T-cell (primary cell): Measurements from ENCODE around the gene TJAP1. TPM values are rescaled to one million over a fixed set of nuclear protein-coding genes. Genes with fewer than 3 reads are reported as not detected.

Experiments used
- ATAC-seq, 4 experiments: fragments of 200-7000 bp in 3 of 4; fragments of 150-1000 bp in 1 of 4; cut with Tn5 transposase; replicated peaks in 1 of 4; 1 replicate in 3 of 4; 2 replicates in 1 of 4; pipeline ENCODE4 v1.10.0; 2021; ENCODE audit warnings: moderate library complexity in 3 of 4, mild to moderate bottlenecking in 2 of 4, moderate number of reproducible peaks in 1 of 4
- CTCF ChIA-PET, 2 donors: fragments of 300-600 bp; sonication (Branson Sonifier 250); formaldehyde crosslinking; loops; one replicate each; lab custom pipeline; 2022; ENCODE audit warnings: antibody characterized with exemption in 2 of 2; lab: Charles Lee
- POLR2A ChIA-PET, 2 donors: fragments of 300-600 bp; sonication (Branson Sonifier 250); formaldehyde crosslinking; loops; one replicate each; lab custom pipeline; 2022; ENCODE audit warnings: antibody characterized with exemption in 2 of 2; lab: Charles Lee
- DNase-seq, 35 experiments: peaks; one replicate each; pipeline versions ENCODE4 v3.0.0 to v3.0.0-alpha.2; 2013 to 2023
- H3K27ac ChIP-seq: one replicate; pipeline ENCODE4 v1.5.1; 2013; ENCODE audit warnings: low read length
- H3K27me3 ChIP-seq, 2 experiments: replicated peaks in 1 of 2; 1 replicate in 1 of 2; 2 replicates in 1 of 2; pipeline versions ENCODE4 v1.6.1 to v1.7.0; 2013; ENCODE audit warnings: low read length in 1 of 2, mixed read lengths in 1 of 2; ENCODE audit not compliant: control insufficient read depth in 2 of 2, insufficient read depth in 2 of 2; ENCODE audit errors: extremely low read depth in 1 of 2
- H3K36me3 ChIP-seq, 2 donors: 1 replicate in 1 of 2; 2 replicates in 1 of 2; pipeline versions ENCODE4 v1.6.1 to v1.7.0; 2013; ENCODE audit warnings: low read length in 1 of 2; ENCODE audit not compliant: control insufficient read depth in 2 of 2, insufficient read depth in 1 of 2; ENCODE audit errors: extremely low read depth in 1 of 2
- H3K4me1 ChIP-seq, 2 experiments: 1 replicate in 1 of 2; 2 replicates in 1 of 2; pipeline versions ENCODE4 v1.6.1 to v1.7.0; 2013; ENCODE audit warnings: low read length in 2 of 2, mixed read lengths in 1 of 2; ENCODE audit not compliant: insufficient read depth in 2 of 2, control insufficient read depth in 1 of 2; ENCODE audit errors: extremely low read depth in 1 of 2
- H3K4me3 ChIP-seq, 2 donors: 1 replicate in 1 of 2; 2 replicates in 1 of 2; pipeline versions ENCODE4 v1.5.1 to v1.7.0; 2013; ENCODE audit warnings: mild to moderate bottlenecking in 2 of 2, low read length in 1 of 2, moderate library complexity in 1 of 2; ENCODE audit not compliant: control insufficient read depth in 1 of 2; ENCODE audit errors: extremely low read depth in 1 of 2
- H3K9me3 ChIP-seq: 2 replicates; pipeline ENCODE4 v1.7.0; 2013
- H3K27ac Mint-ChIP-seq, 2 donors: one replicate each; pipeline ENCODE4 v1.8.0; 2020 to 2021; ENCODE audit warnings: mild to moderate bottlenecking in 2 of 2, mixed read lengths in 2 of 2
- H3K27me3 Mint-ChIP-seq, 2 donors: one replicate each; pipeline ENCODE4 v1.8.0; 2021 to 2022; ENCODE audit warnings: mixed read lengths in 2 of 2
- H3K36me3 Mint-ChIP-seq: one replicate; pipeline ENCODE4 v1.8.0; 2021; ENCODE audit warnings: mixed read lengths
- H3K4me1 Mint-ChIP-seq, 3 donors: one replicate each; pipeline ENCODE4 v1.8.0; 2020 to 2022; ENCODE audit warnings: mixed read lengths in 3 of 3, mild to moderate bottlenecking in 1 of 3
- H3K4me3 Mint-ChIP-seq, 3 donors: one replicate each; pipeline ENCODE4 v1.8.0; 2020 to 2022; ENCODE audit warnings: mild to moderate bottlenecking in 3 of 3, mixed read lengths in 3 of 3, moderate library complexity in 3 of 3
- H3K9me3 Mint-ChIP-seq, 3 donors: one replicate each; pipeline ENCODE4 v1.8.0; 2020 to 2022; ENCODE audit warnings: mixed read lengths in 3 of 3
- WGBS: methylation state at CpG from one replicate; pipeline ENCODE4 v1.1.5; 2013; ENCODE audit warnings: missing lambda C conversion rate; ENCODE audit not compliant: insufficient coverage; 5-methylcytosine and 5-hydroxymethylcytosine counted together
- total RNA-seq, 35 experiments: library from RNA in 6 of 35; stranded (reverse) in 6 of 35; fragments of 120-200 nt in 1 of 35; gene quantifications; one replicate each; pipeline versions ENCODE4 v1.2.1 to v1.2.4 and lab custom pipeline; 2013 to 2026

Gene TJAP1
- total RNA-seq, 5 donors from 2014 or later (not counting 1 experiment from before 2014, with no cell fraction given), result 30.8 to 51.9 (median 50.6) TPM

DNA sequence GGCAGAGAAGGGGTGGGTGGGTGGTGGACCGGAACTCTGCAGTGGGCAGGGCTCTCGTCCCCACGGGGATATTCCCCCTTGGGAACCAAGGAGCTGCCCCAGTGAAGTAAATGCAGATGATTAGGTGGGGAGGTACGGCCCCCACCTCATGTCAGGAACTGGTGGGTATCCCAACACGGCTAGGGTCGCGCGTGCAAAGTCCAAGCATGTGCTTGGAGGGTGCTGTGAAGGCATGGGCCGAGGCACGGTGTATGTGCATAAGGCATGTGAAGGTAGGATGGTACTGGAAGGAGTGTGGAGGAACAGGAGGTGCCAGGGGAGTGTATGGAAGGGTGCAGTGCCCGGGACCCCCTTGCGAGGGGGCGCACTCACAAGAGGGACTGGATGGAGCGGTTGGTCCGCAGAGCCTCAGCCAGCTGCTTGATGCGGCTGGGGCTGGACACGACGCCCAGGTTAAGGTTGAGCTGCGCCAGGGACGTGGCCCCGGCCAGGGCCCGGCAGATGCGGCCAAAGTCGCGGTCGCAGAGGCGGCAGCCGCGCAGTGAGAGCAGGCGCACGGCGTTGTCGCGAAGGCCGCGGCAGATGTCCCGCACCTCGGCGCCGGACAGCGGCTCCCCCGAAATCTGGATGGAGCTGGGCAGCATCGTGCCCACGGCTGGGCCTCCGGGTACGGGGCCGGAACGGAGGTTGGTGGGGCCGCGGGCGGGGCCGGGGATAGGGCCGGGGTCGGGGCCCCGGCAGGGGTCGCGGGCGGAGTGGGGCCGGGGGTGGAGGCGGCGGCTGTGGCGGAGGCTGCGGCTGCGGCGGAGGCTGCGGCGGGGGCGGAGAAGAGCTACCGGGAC, 32.0 kb downstream of the TJAP1 start:
- Histone ChIP-seq H3K27me3 (peaks cover 0 to 34% of the 10 kb centered on the region in 2 experiments), H3K27ac (no peak overlapping the region), H3K4me3 (no peak overlapping the region), H3K36me3 (peaks cover 23 to 44% of the 10 kb centered on the region in 2 donors), H3K4me1 (peaks cover 1 to 34% of the 10 kb centered on the region in 2 experiments), H3K9me3 (no peaks in the 10 kb centered on the region)
- Mint-ChIP-seq H3K27ac (peak overlapping the region in 1 of 2 donors; percentile 45), H3K9me3 (no peaks in the 10 kb centered on the region), H3K4me1 (peaks cover 25 to 36% (median 33%) of the 10 kb centered on the region in 3 donors), H3K36me3 (peaks cover 25% of the 10 kb centered on the region), H3K4me3 (peak overlapping the region; percentile 74 to 82 (median 75)), H3K27me3 (peaks cover 17 to 19% of the 10 kb centered on the region in 2 donors)
- WGBS, result 13% methylated on average over 65 of the region's 69 CpGs
- ChIA-PET CTCF (interaction anchor here in 1 of 2 donors (1.0 kb wide), 1 partner anchor 961 kb away, joined by 3 read pairs; no protein-coding TSS in a partner anchor), POLR2A (interaction anchor here in 1 of 2 donors (0.6 kb wide), 1 partner anchor 1089 kb away, joined by 3 read pairs; no protein-coding TSS in a partner anchor)
- DNase-seq, result no peak
- ATAC-seq, result no peak

DNA sequence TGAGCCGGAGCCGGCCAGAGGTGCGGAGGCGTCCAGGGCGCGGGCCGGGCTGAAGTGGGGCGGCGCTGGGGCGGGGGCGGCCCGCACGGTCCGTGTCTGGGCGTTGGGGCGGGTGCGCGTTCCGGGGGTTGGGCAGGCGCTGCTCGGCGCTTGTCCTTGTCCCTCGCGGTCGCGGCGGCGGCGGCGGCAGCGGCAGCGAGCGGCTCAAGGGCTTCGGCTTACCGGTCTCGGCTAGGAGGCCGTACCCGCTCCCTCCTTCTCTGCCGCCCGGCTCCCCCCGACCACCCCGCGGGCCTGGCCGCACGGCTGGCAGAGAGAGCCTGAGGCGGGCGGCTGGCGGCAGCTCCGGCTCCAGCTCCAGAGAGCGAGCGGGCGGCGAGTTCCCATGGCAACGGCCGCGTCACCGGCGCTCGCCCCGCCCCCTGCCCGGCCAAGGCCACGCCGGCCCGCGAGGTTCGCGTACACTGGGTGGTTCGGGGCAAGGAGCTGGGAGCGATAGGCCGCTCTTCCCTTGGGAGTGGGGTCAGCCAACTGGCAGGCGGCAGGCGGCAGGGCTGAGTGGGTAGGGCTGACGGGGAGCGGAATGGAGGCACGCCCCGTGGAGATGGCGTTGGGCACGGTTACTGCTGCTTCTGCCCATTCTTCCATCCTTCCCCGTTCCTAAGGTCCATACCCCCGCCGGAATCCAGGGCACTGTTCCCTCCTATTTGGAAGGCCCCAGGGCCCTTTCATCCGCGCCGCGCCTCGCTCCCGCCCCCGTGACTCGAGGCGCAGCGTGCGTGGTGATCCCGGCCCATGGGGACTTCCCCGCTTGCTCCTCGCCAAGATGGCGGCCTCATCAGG, 32.8 kb downstream of the TJAP1 start, which contains the start of gene LRRC73:
Gene LRRC73, minus strand, starts transcription at position 363 of the 843 bp plus-strand sequence. CDS start 561 bp downstream, outside the sequence.
- H3K4me3 ChIP-seq, result peak within 1 kb of the TSS; percentile 48 to 52
- ChIA-PET POLR2A (interaction anchor here in 1 of 2 donors (0.6 kb wide), 1 partner anchor 1089 kb away, joined by 3 read pairs; no protein-coding TSS in a partner anchor), CTCF (interaction anchor here in 1 of 2 donors (1.0 kb wide), 1 partner anchor 962 kb away, joined by 3 read pairs; no protein-coding TSS in a partner anchor)
- no peak within 1 kb of the TSS for H3K27ac ChIP-seq
- Mint-ChIP-seq H3K4me1 (peaks cover 33 to 45% (median 41%) of the 10 kb centered on the region in 3 donors), H3K27ac (peak within 1 kb of the TSS in 1 of 2 donors; percentile 45), H3K27me3 (peaks cover 17 to 19% of the 10 kb centered on the region in 2 donors), H3K4me3 (peak within 1 kb of the TSS; percentile 74 to 82 (median 76)), H3K36me3 (peaks cover 28% of the 10 kb centered on the region), H3K9me3 (no peaks in the 10 kb centered on the region)
- DNase-seq, result peak; percentile 40 to 85 (median 62)
- 15% methylated on average over 91 of the region's 96 CpGs for WGBS
- peaks cover 7 to 43% of the 10 kb centered on the region in 2 experiments for H3K4me1 ChIP-seq
- H3K36me3 ChIP-seq, result peaks cover 20 to 49% of the 10 kb centered on the region in 2 donors
- ATAC-seq, result peak; percentile 75 to 80 (median 77)
- no peaks in the 10 kb centered on the region for H3K9me3 ChIP-seq
- peaks cover 0 to 34% of the 10 kb centered on the region in 2 experiments for H3K27me3 ChIP-seq

GRCh38 chr6:43510827-43511163, 33.4 kb downstream of the TJAP1 start:
- peak overlapping the region in 1 of 2 donors; percentile 48 for H3K4me3 ChIP-seq
- H3K4me3 Mint-ChIP-seq, result peak overlapping the region; percentile 36 to 76 (median 70)
- no peak for DNase-seq
- peaks cover 14 to 51% of the 10 kb centered on the region in 2 donors for H3K36me3 ChIP-seq
- peaks cover 39 to 51% (median 47%) of the 10 kb centered on the region in 3 donors for H3K4me1 Mint-ChIP-seq
- no peaks in the 10 kb centered on the region for H3K9me3 ChIP-seq
- no peak for ATAC-seq
- H3K27me3 ChIP-seq, result peaks cover 0 to 34% of the 10 kb centered on the region in 2 experiments
- peaks cover 13 to 49% of the 10 kb centered on the region in 2 experiments for H3K4me1 ChIP-seq
- peaks cover 17 to 19% of the 10 kb centered on the region in 2 donors for H3K27me3 Mint-ChIP-seq
- H3K36me3 Mint-ChIP-seq, result peaks cover 30% of the 10 kb centered on the region
- ChIA-PET POLR2A (no interaction called here), CTCF (interaction anchor here in 1 of 2 donors (1.0 kb wide), 1 partner anchor 963 kb away, joined by 3 read pairs; no protein-coding TSS in a partner anchor)
- H3K9me3 Mint-ChIP-seq, result no peaks in the 10 kb centered on the region
- H3K27ac ChIP-seq, result no peak overlapping the region
- WGBS, result 87% methylated on average over 9 of the region's 10 CpGs
- H3K27ac Mint-ChIP-seq, result no peak overlapping the region

GRCh38 chr6:43511824-43512415, 34.5 kb downstream of the TJAP1 start:
- Histone ChIP-seq H3K27me3 (peaks cover 0 to 31% of the 10 kb centered on the region in 2 experiments), H3K9me3 (no peaks in the 10 kb centered on the region), H3K4me1 (peaks cover 18 to 51% of the 10 kb centered on the region in 2 experiments), H3K4me3 (no peak overlapping the region), H3K27ac (no peak overlapping the region), H3K36me3 (peaks cover 11 to 50% of the 10 kb centered on the region in 2 donors)
- POLR2A ChIA-PET, result interaction anchor here in 1 of 2 donors (0.5 kb wide), 1 partner anchor 18 kb away, joined by 7 read pairs; no protein-coding TSS in a partner anchor
- no peak for ATAC-seq
- WGBS, result 100% methylated on average over 1 of the region's 11 CpGs
- no peak for DNase-seq
- CTCF ChIA-PET, result no interaction called here
- Mint-ChIP-seq H3K27me3 (peaks cover 17 to 19% of the 10 kb centered on the region in 2 donors), H3K36me3 (peaks cover 30% of the 10 kb centered on the region), H3K4me1 (peaks cover 43 to 51% (median 48%) of the 10 kb centered on the region in 3 donors), H3K9me3 (no peaks in the 10 kb centered on the region), H3K27ac (peak overlapping the region in 1 of 2 donors; percentile 44), H3K4me3 (peak overlapping the region in 2 of 3 donors; percentile 15 to 33)

- POLR2A ChIA-PET, result interaction anchor here in 1 of 2 donors (1.3 kb wide), 1 partner anchor 16 kb away, joined by 4 read pairs; no protein-coding TSS in a partner anchor
- H3K27ac ChIP-seq, result peak overlapping the region; percentile 57
Measured at GRCh38 chr6:43515808-43516207, 38.4 kb downstream of the TJAP1 start.

More at GRCh38 chr6:43515808-43516207, 38.4 kb downstream of the TJAP1 start:
- H3K27ac Mint-ChIP-seq, result no peak overlapping the region
- H3K4me3 Mint-ChIP-seq, result no peak overlapping the region
- DNase-seq (no peak), ATAC-seq (no peak)
- H3K4me1 ChIP-seq, result peaks cover 31 to 50% of the 10 kb centered on the region in 2 experiments
- no peaks in the 10 kb centered on the region for H3K27me3 Mint-ChIP-seq
- peak overlapping the region; percentile 78 to 86 for H3K4me3 ChIP-seq
- H3K9me3 Mint-ChIP-seq, result no peaks in the 10 kb centered on the region
- peaks cover 38 to 40% (median 39%) of the 10 kb centered on the region in 3 donors for H3K4me1 Mint-ChIP-seq
- peaks cover 11 to 66% of the 10 kb centered on the region in 2 donors for H3K36me3 ChIP-seq
- WGBS, result 87% methylated on average over 9 of the region's 9 CpGs
- H3K27me3 ChIP-seq, result no peaks in the 10 kb centered on the region
- CTCF ChIA-PET, result interaction anchor here in 1 of 2 donors (2.5 kb wide), 1 partner anchor 9 kb away, joined by 10 read pairs; no protein-coding TSS in a partner anchor
- peaks cover 39% of the 10 kb centered on the region for H3K36me3 Mint-ChIP-seq
- H3K9me3 ChIP-seq, result no peaks in the 10 kb centered on the region
